Activated CD8-positive, alpha-beta T cell treated with anti-CD3 and anti-CD28 coated beads for 36 hours (primary cell): Measurements from ENCODE around the gene TCF12. TPM values are rescaled to one million over a fixed set of nuclear protein-coding genes. Genes with fewer than 3 reads are reported as not detected.

ENCODE experiments used
- ATAC-seq: fragments of 200-7000 bp; cut with Tn5 transposase; one replicate; pipeline ENCODE4 v1.10.0; 2021; ENCODE audit warnings: mild to moderate bottlenecking, moderate library complexity
- CTCF ChIA-PET: fragments of 350-600 bp; sonication (Branson Sonifier 250); formaldehyde crosslinking; loops from one replicate; lab custom pipeline; 2021; ENCODE audit warnings: antibody characterized with exemption; lab: Charles Lee
- POLR2A ChIA-PET: fragments of 350-600 bp; sonication (Branson Sonifier 250); formaldehyde crosslinking; loops from one replicate; lab custom pipeline; 2021; ENCODE audit warnings: antibody characterized with exemption; lab: Charles Lee
- DNase-seq: peaks from one replicate; pipeline ENCODE4 v3.0.0-alpha.2; 2020
- H3K27ac Mint-ChIP-seq: one replicate; pipeline ENCODE4 v1.8.0; 2021; ENCODE audit warnings: mild to moderate bottlenecking, mixed read lengths
- H3K27me3 Mint-ChIP-seq: one replicate; pipeline ENCODE4 v1.8.0; 2021; ENCODE audit warnings: mixed read lengths
- H3K36me3 Mint-ChIP-seq: one replicate; pipeline ENCODE4 v1.8.0; 2021; ENCODE audit warnings: low read depth, mixed read lengths
- H3K4me1 Mint-ChIP-seq: one replicate; pipeline ENCODE4 v1.8.0; 2021; ENCODE audit warnings: low read depth, mixed read lengths
- H3K4me3 Mint-ChIP-seq: one replicate; pipeline ENCODE4 v1.8.0; 2021; ENCODE audit warnings: mild to moderate bottlenecking, moderate library complexity, mixed read lengths
- H3K9me3 Mint-ChIP-seq: one replicate; pipeline ENCODE4 v1.8.0; 2021; ENCODE audit warnings: mixed read lengths
- intact Hi-C: fragments of 100-400 bp; cut with micrococcal nuclease; formaldehyde crosslinking; loops from one replicate; pipeline ENCODE4 v1.10.0; 2022
- total RNA-seq, 2 experiments: library from RNA; stranded (reverse); gene quantifications; one replicate each; pipeline ENCODE4 v1.2.3, GENCODE V29; 2021
- TF ChIP-seq, protein P1 (sequence below): fragments of 200-600 bp; IDR thresholded peaks from one replicate; pipeline ENCODE4 v1.8.0; 2022; ENCODE audit warnings: antibody characterized with exemption, mild to moderate bottlenecking

Gene TCF12
- total RNA-seq, 2 experiments from 2014 or later, result 60.5 to 67.4 TPM

DNA sequence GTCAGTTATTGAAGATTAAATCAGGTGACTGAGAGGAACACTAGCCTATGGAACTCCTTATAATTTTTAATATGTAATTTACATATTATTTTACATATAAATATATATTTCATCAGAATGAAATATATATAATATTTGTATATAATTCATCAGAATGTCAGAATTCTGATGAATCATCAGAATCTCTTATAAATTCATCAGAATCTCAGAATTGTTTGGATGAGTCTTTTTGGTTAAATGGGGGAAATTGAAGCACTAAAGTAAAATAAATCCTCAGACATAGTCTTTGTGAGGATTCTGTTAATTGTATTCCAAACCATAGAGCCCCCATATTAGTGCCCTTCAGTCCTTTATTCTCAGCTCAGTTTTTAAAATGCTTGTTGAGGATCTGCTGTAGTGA lies 15.4 kb downstream of the TCF12 start:
- ChIA-PET CTCF (no interaction called here), POLR2A (interaction anchor here (1.1 to 1.3 kb wide), 2 partner anchors 14 to 16 kb away, joined by 3 to 6 read pairs; no protein-coding TSS in a partner anchor)
- peaks cover 51% of the 10 kb centered on the region for H3K36me3 Mint-ChIP-seq
- TF ChIP-seq, protein P1, sequence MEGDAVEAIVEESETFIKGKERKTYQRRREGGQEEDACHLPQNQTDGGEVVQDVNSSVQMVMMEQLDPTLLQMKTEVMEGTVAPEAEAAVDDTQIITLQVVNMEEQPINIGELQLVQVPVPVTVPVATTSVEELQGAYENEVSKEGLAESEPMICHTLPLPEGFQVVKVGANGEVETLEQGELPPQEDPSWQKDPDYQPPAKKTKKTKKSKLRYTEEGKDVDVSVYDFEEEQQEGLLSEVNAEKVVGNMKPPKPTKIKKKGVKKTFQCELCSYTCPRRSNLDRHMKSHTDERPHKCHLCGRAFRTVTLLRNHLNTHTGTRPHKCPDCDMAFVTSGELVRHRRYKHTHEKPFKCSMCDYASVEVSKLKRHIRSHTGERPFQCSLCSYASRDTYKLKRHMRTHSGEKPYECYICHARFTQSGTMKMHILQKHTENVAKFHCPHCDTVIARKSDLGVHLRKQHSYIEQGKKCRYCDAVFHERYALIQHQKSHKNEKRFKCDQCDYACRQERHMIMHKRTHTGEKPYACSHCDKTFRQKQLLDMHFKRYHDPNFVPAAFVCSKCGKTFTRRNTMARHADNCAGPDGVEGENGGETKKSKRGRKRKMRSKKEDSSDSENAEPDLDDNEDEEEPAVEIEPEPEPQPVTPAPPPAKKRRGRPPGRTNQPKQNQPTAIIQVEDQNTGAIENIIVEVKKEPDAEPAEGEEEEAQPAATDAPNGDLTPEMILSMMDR, result no peak
- H3K27me3 Mint-ChIP-seq, result no peaks in the 10 kb centered on the region
- no peak overlapping the region for H3K4me3 Mint-ChIP-seq
- peaks cover 9% of the 10 kb centered on the region for H3K9me3 Mint-ChIP-seq
- ATAC-seq, result no peak
- no peak overlapping the region for H3K27ac Mint-ChIP-seq
- H3K4me1 Mint-ChIP-seq, result peaks cover 75% of the 10 kb centered on the region
- intact Hi-C loops, result loop anchor here (10.0 kb wide), 1 partner anchor 51 kb away; no protein-coding TSS in a partner anchor
- no peak for DNase-seq

DNA sequence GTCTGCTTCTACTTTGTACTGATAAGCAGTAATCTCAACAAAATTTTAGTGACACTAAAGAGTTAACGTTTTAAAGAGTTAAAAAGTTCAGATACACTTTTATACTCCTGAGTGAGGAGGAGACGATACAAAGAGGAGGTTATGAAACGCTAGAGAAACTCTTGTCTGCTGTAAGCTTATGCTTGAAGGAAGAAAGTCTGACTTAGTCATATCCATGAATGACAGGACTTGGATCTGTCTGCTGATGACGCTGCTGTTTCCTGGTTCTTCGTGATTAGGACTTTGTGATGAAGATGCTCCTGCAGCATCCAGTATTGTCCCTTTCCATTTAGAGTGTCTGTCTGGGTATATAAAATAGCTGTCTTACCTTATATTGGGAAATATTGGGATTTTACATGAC lies 15.8 kb downstream of the TCF12 start:
- POLR2A ChIA-PET, result interaction anchor here (1.1 to 1.3 kb wide), 2 partner anchors 15 to 16 kb away, joined by 3 to 6 read pairs; no protein-coding TSS in a partner anchor
- H3K4me1 Mint-ChIP-seq, result peaks cover 73% of the 10 kb centered on the region
- H3K9me3 Mint-ChIP-seq, result peaks cover 9% of the 10 kb centered on the region
- intact Hi-C loops, result loop anchor here (10.0 kb wide), 1 partner anchor 51 kb away; no protein-coding TSS in a partner anchor
- TF ChIP-seq, protein P1, result no peak
- DNase-seq (no peak), ATAC-seq (peak; percentile 41)
- no peak overlapping the region for H3K4me3 Mint-ChIP-seq
- H3K36me3 Mint-ChIP-seq, result peaks cover 49% of the 10 kb centered on the region
- CTCF ChIA-PET, result no interaction called here
- H3K27me3 Mint-ChIP-seq, result no peaks in the 10 kb centered on the region
- no peak overlapping the region for H3K27ac Mint-ChIP-seq

DNA sequence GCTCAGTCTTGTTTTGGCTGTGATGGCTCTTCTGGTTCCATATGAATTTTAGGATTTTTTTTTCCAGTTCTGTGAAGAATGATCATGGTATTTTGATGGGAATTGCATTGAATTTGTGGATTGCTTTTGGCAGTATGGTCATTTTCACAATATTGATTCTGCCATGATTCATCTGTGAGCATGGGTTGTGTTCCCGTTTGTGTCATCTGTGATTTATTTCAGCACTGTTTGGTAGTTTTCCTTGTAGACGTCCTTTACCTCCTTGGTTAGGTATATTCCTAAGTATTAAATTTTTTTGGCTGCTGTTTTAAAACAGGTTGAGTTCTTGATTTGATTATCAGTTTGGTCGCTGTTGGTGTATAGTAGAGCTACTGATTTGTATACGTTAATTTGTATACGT lies 18.5 kb downstream of the TCF12 start:
- Mint-ChIP-seq H3K9me3 (peaks cover 9% of the 10 kb centered on the region), H3K4me1 (peaks cover 59% of the 10 kb centered on the region), H3K27me3 (no peaks in the 10 kb centered on the region), H3K27ac (no peak overlapping the region), H3K36me3 (peaks cover 36% of the 10 kb centered on the region), H3K4me3 (no peak overlapping the region)
- ChIA-PET CTCF (interaction anchor here (1.0 kb wide), 1 partner anchor 10 kb away, joined by 3 read pairs; no protein-coding TSS in a partner anchor), POLR2A (interaction anchor here (0.7 kb wide), 1 partner anchor 10 kb away, joined by 4 read pairs; no protein-coding TSS in a partner anchor)
- intact Hi-C loops, result loop anchor here (10.0 kb wide), 1 partner anchor 48 kb away; no protein-coding TSS in a partner anchor
- DNase-seq (no peak), ATAC-seq (no peak)
- TF ChIP-seq, protein P1, result no peak

DNA sequence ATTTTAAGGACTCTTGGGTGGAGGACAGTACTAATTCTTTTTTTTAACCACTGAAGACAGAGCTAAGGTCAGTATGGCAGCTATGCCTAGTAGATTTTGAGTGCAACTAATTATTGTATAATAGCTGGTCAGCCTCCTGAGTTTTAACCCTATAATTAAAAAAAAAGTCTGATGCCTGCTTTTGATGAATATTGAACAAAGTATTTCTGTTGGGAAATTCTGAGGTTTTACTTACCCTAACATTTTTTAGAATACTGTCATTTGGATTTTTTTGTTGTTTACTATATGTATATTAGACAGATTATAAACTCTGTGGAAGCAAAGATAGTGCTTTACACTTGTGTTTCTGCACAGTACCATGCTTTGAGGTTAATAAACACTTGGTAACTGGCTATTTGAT lies 20.8 kb downstream of the TCF12 start:
- ChIA-PET POLR2A (no interaction called here), CTCF (interaction anchor here (1.6 kb wide), 1 partner anchor 367 kb away, joined by 4 read pairs; no protein-coding TSS in a partner anchor)
- H3K4me3 Mint-ChIP-seq, result no peak overlapping the region

DNA sequence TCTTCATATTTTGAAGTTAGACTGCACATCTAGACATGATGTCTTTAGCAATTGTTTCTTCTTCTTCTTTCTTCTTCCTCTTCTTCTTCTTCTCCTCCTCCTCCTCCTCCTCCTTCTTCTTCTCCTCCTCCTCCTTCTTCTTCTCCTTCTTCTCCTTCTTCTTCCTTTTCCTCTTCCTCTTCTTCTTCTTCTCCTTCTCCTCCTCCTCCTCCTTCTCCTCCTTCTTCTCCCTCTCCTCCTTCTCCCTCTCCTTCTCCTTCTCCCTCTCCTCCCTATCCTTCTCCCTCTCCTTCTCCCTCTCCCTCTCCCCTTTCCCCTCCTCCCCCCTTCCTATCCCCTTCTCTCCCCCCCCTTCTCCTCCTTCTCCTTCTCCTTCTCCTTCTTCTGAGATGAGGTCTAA lies 21.9 kb downstream of the TCF12 start:
- CTCF ChIA-PET, result interaction anchor here (1.6 kb wide), 1 partner anchor 366 kb away, joined by 4 read pairs; no protein-coding TSS in a partner anchor
- POLR2A ChIA-PET, result no interaction called here

More for the DNA sequence above, 20.8 kb downstream of the TCF12 start:
- TF ChIP-seq, protein P1, result no peak
- DNase-seq (no peak), ATAC-seq (no peak)
- H3K9me3 Mint-ChIP-seq, result peaks cover 9% of the 10 kb centered on the region
- H3K27me3 Mint-ChIP-seq, result no peaks in the 10 kb centered on the region
- peaks cover 56% of the 10 kb centered on the region for H3K4me1 Mint-ChIP-seq
- intact Hi-C loops, result loop anchor here (10.0 kb wide), 1 partner anchor 46 kb away; no protein-coding TSS in a partner anchor
- H3K27ac Mint-ChIP-seq, result no peak overlapping the region
- H3K36me3 Mint-ChIP-seq, result peaks cover 34% of the 10 kb centered on the region

More for the DNA sequence above, 21.9 kb downstream of the TCF12 start:
- no peak overlapping the region for H3K4me3 Mint-ChIP-seq
- peaks cover 12% of the 10 kb centered on the region for H3K9me3 Mint-ChIP-seq
- intact Hi-C loops, result no loop called here
- no peak for DNase-seq
- H3K27me3 Mint-ChIP-seq, result no peaks in the 10 kb centered on the region
- no peak for ATAC-seq
- H3K27ac Mint-ChIP-seq, result no peak overlapping the region
- H3K36me3 Mint-ChIP-seq, result peaks cover 30% of the 10 kb centered on the region
- peaks cover 53% of the 10 kb centered on the region for H3K4me1 Mint-ChIP-seq
- TF ChIP-seq, protein P1, result no peak
